HG03095 (cell line): Measurements from ENCODE around the gene PNPLA6.
"Not testable (repeated sequence)": the region's sequence is repeated elsewhere in the genome, so short reads cannot be mapped to it uniquely, and the experiment has no call there.

Source experiments
- ATAC-seq: cut with Tn5 transposase; IDR thresholded peaks from one replicate; pipeline ENCODE4 v1.9.1; 2021; ENCODE audit warnings: moderate library complexity; ENCODE audit not compliant: unreplicated experiment

The PNPLA6 gene

GRCh38 chr19:7550987-7551761, 15.7 kb downstream of the PNPLA6 start:
- no peak for ATAC-seq

- ATAC-seq, result no peak
Observed at GRCh38 chr19:7552781-7553180, 17.3 kb downstream of the PNPLA6 start.

- no peak for ATAC-seq
Observed at GRCh38 chr19:7554565-7554964, 19.0 kb downstream of the PNPLA6 start.

- ATAC-seq, result no peak
Observed at GRCh38 chr19:7554990-7555864, 19.7 kb downstream of the PNPLA6 start.

GRCh38 chr19:7556696-7557315, 21.3 kb downstream of the PNPLA6 start:
- no peak for ATAC-seq

DNA sequence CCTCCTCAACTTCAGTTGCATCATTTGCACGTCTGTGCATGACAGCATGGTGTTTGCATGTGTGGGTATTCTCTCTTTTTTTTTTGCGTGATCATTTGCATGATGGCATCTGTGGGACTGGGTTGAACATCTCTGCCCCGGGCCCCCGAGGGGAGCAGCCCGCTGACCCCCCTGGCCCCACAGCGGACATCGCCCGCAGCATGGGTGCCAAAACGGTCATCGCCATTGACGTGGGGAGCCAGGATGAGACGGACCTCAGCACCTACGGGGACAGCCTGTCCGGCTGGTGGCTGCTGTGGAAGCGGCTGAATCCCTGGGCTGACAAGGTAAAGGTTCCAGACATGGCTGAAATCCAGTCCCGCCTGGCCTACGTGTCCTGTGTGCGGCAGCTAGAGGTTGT, 23.1 kb downstream of the PNPLA6 start:
- no peak for ATAC-seq

DNA sequence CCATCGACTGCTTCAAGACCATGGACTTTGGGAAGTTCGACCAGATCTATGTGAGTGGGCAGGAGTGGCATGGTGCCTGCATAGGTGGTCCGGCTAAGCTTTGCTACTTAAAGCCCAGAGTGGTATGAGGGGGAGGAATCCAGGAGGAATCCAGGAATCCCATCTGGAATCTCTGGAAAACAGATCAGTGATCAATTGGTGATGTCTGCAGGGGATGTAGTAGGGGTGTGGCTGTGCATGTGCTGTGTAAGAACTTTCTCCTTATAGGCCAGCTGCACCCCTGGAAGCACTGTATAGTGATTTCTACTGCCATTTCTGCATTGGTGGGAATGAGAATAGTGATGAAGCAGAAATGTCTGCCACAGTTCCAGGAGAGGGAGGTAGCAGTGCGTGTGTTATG, 23.6 kb downstream of the PNPLA6 start:
- no peak for ATAC-seq

DNA sequence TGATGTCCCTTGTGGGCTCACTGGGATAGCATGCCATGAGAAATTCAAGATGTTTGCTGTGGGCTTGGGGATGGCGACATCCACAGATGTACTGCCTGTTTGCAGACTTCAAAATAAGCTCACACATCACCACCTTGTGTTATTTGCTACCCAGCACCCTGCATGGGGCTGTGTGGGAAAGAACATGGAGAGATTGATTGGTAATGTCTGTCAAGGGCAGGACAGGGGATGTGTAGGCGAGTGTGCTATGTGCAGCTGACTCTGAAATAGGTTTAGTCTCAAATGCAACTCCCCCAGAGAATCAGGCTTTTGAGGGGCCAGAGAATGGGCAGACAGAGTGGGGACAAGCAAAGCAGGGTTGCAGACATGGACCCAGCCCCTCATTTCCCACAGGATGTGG, 24.7 kb downstream of the PNPLA6 start:
- ATAC-seq, result no peak

DNA sequence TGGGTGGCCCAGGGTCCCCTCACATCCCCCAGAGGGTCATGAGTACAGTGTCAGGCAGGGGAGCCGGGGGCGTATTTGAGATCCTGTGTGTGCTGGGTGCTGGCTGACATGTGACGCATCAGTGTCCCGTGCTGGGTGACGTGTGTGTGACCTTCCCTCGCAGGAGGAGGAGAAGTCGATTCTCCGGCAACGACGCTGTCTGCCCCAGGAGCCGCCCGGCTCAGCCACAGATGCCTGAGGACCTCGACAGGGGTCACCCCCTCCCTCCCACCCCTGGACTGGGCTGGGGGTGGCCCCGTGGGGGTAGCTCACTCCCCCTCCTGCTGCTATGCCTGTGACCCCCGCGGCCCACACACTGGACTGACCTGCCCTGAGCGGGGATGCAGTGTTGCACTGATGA, 25.8 kb downstream of the PNPLA6 start:
- no peak for ATAC-seq

DNA sequence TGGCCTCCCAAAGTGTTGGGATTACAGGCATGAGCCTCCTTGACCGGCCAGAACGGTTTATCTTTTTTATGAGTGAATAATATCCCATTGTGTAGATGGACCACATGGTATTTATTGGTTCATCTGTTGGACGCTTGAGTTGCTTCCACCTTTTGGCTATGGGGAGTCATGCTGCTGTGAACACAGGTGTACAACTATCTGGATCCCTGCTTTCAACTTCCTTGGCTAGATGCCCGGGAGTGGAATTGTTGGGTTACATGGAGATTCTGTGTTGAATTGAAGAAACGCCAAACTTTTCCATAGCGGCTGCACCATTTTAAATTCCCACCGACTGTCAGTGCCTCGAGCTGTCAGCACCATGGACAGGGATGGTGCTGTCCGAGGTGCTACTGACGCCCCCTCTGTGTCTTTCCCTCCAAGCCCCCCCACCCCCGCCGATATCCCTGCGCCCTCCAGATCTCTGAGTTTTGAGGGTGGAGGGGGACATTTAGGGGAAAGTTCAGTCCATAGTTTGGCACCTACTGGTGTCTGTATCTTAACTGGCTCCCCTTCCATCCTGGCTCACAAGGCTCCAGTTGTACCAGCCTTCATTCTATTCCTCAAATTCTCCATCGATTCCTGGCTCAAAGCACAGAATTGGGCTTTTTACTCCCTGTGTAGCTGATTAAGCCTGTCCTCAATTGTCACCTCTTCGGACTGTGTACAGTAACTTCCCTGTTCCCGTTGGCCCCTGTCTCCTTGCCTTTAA, 27.3 kb downstream of the PNPLA6 start:
- ATAC-seq, result no peak

GRCh38 chr19:7564866-7565265, 29.3 kb downstream of the PNPLA6 start:
- no peak for ATAC-seq

GRCh38 chr19:7565332-7565731, 29.8 kb downstream of the PNPLA6 start:
- ATAC-seq, result no peak

- no peak for ATAC-seq
Observed at GRCh38 chr19:7570761-7571160, 35.2 kb downstream of the PNPLA6 start.

DNA sequence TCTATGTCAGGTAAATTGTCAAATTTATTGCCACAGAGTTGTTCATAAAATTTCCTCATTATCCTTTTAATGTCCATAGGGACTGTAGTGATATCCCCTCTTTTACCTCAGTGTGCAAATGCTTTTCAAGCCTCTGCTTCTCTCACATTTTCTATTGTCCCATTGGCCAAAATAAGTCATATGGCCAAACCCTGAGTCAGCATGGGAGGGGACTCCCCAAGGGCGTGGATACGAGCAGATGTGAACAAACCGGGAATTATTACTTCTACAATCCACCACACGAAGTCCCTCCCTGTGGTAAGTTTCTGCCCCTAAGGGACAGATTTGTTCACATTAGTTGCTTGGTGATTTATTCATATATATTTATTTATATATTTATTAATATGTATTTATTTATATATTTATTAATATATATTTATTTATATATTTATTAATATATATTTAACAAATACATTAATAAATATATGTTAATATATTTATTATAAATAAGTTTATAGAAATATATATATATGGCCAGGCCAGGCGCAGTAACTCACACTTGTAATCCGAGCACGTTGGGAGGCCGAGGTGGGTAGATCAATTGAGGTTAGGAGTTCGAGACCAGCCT, 40.0 kb downstream of the PNPLA6 start:
- no peak for ATAC-seq

GRCh38 chr19:7577422-7577821, 41.9 kb downstream of the PNPLA6 start:
- ATAC-seq, result not testable (repeated sequence)

DNA sequence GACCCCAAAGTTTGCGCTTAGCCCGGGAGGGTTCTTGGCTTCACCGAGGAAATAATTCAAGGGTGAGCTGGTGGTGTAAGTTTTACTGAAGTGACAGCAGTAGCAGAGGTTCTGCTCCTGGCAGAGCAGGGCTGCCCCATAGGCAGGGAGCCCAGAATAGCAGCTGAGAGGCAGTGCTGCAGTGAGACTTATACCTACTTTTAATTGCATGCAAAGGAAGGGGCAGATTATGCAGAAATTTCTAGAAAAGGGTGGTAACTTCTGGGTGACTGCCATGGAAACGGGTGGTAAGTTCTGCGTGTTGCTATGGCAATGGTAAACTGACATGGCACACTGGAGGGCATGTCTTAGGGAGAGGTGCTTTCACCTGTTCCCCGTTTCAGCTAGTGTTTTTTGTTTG, 42.6 kb downstream of the PNPLA6 start:
- no peak for ATAC-seq

GRCh38 chr19:7579182-7579581, 43.7 kb downstream of the PNPLA6 start:
- ATAC-seq, result no peak

DNA sequence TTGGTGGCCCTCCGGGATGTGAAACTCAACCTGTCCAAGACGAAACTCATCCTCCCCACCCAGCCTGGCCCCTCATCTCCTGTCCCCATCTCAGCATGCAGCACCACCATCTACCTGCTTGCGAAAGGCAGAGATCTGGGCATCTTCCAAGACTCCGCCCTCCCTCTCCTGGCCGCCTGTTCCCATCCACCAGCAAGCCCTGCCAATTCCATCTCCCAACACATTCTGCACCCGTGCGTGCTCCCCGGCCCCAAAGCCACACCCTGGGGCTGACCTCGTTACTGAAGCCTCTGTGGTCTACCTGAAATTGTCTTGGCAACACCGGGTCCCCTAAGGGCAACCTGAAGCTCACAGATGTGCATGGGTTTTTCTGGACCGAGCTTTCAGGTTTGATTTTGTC, 46.9 kb downstream of the PNPLA6 start:
- no peak for ATAC-seq

DNA sequence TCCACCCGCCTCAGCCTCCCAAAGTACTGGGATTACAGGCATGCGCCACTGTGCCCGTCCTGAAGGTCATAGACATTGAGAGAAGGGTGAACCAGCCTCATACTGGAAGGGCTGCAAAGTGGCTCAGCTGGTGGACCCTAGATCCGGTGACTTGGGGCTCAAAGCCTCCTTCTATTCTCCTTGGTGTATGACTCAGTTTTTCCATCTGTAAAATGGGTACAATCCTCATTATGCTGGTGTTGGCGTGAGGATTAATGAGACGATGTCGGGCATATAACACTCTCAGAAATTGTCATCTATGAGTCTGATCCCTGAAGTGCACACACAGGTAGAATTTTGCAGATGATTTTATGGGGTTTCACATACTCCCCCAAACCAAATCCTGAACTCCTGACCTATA, 54.3 kb downstream of the PNPLA6 start:
- no peak for ATAC-seq

GRCh38 chr19:7590256-7590655, 54.7 kb downstream of the PNPLA6 start:
- ATAC-seq, result no peak
